Measurements from ENCODE around the gene ADAP1.

- no peak for TF ChIP-seq POLR2AphosphoS5 (IDR thresholded peaks at IDR 0.05)
- TF ChIP-seq POLR2A (IDR thresholded peaks at IDR 0.05), result no peak
Observed at GRCh38 chr7:890868-891267, 63.6 kb downstream of the ADAP1 start.
